GM21360 (cell line): Measurements from ENCODE around the gene OSTF1.

Source experiments
- ATAC-seq: cut with Tn5 transposase; IDR thresholded peaks from one replicate; pipeline ENCODE4 v1.9.1; 2021; ENCODE audit warnings: mild to moderate bottlenecking, moderate library complexity; ENCODE audit not compliant: unreplicated experiment

The OSTF1 gene

GRCh38 chr9:75161116-75161857, 73.0 kb downstream of the OSTF1 start:
- no peak for ATAC-seq

GRCh38 chr9:75163764-75164163, 75.5 kb downstream of the OSTF1 start:
- no peak for ATAC-seq

- no peak for ATAC-seq
Measured at GRCh38 chr9:75164573-75164972, 76.3 kb downstream of the OSTF1 start.

DNA sequence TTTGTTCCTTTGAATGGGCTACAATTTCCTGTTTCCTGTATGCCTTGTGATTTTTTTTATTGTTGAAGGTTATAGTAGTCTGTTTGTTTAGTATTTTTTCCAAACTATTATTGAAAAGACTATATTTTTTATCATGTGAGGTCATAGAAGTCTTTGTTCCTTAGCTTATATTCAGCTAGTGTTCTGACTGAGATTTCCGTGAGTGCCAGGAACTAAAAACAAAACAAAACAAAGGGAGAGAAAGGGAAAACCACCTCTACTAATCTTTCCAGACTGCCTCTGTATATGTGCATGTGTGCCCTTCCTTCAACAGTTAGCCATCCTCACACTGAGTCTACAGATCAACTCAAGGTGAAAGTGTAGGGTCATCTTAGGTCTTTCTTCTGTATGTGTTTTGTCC, 79.0 kb downstream of the OSTF1 start:
- no peak for ATAC-seq

DNA sequence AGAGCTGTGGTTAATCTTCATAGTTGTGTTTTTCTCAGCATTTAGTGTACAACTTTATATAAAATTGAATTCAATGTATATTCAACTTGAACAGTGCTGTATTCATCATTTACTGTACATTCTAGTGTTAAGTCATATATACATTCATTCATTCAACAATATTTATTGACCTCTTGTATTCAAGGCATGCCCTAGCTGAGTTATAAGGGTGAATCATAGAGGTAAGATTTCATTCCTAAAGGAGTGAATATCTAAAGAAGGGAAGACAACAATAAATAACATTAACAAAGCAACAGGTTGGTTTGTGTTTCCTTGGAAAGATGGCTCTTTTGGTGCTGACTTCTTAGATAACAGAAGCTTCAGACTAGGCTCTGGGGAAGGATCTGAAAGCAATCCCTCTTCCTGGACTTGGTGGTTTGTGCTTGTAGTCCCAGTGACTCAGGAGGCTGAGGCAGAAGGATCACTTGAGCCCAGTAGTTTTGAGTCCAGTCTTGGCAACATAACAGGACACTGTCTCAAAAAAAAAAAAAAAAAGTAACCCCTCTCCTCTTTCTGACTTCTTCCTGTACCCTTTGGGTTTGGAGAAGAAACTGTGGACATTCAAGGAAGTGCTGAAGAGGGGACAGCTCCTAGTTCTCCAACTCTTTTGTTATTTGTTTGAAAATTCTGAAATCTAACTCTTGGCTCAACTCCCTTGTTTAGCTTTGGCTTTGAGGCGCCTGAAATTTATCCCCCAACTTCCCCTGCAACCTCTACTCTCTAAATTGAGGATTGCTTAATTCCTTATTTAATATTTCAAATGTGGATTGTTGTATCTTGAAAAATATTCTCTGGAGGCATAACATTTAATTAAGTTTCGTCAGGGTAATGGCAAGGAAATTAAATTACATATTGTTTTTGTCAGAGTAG, 80.2 kb downstream of the OSTF1 start:
- no peak for ATAC-seq

GRCh38 chr9:75169623-75170022, 81.3 kb downstream of the OSTF1 start:
- no peak for ATAC-seq

DNA sequence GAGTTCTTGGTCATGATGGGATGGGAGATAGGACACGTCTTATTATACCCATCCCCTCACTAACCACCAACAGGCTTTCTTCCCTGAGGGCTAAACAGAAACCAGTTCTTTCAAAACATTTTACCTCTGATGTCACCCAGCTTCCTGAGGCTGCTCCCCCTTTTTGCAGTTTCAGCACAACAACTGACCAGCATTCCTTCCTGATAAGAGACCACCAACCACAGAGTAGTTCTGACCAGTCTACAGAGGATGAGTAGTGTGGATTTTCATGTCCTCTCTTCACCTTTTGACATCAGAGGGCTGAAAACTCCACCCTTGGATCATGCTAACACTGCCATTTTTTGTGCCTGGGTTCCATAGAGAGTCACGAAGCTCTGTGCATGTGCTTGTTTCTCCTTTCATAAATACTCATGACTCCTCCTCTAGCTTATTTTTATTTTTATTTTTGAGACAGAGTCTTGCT, 82.6 kb downstream of the OSTF1 start:
- ATAC-seq, result no peak

DNA sequence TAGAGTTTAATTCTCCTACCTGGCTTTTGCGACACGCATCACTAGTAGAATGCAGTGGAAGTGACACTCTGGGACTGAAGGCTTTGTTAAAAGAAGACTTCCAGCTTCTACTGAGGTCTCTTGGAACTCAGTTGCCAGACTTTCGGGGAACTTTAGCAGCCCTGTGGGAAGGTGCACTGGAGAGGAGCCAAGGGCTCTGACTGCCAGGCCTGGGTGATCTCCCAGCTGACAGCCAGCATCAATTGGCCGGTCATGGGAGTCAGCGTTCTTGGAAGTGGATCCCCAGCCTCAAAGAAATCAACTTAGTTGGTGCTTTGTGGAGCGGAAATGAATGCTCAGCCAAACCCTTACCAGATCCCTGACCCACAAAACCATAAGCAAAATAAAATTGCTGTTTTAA, 87.1 kb downstream of the OSTF1 start:
- ATAC-seq, result no peak

- no peak for ATAC-seq
Measured at GRCh38 chr9:75176037-75176436, 87.7 kb downstream of the OSTF1 start.

DNA sequence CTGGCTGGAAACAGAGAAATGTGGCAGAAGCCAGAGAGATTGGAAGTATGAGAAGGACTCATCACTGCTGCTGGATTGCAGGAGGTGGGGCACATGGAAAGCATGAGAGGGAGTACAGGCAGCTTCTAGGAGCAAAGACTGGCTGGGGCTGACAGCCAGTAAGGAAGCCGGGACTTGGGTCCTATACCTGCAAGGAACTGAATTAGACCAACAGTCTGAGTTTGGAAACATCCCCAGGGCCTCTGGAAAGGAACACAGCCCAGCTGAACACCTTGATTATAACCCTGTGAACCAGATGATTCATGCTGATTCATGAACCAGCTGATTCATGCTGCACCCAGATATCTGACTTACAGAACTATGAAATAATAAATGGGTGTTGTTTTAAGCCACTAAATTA, 93.4 kb downstream of the OSTF1 start:
- ATAC-seq, result no peak

DNA sequence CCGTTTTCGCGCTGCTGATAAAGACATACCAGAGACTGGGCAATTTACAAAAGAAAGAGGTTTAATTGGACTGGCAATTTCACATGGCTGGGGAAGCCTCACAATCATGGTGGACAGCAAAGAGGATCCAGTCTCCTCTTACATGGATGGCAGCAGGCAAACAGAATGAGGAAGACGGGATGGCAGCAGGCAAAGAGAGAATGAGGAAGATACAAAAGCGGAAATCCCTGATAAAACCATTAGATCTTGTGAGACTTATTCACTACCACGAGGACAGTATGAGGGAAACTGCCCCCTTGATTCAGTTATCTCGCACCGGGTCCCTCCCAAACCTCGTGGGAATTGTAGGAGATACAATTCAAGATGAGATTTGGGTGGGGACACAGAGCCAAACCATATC, 95.0 kb downstream of the OSTF1 start:
- no peak for ATAC-seq

DNA sequence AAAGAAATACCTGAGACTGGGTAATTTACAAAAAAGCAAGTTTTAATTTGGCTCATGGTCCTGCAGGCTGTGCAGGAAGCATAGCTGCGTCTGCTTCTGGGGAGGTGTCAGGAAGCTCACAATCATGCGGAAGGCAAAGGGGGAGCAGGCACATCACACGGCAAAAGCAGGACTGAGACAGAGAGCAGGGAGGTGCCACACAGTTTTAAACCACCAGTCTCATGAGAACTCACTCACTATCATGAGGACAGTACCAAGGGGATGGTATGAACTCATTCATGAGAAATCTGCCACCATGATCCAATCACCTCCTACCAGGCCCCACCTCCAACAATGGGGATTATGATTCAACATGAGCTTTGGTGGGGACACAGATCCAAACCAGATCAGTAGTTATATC, 96.2 kb downstream of the OSTF1 start:
- peak; percentile 47 for ATAC-seq

DNA sequence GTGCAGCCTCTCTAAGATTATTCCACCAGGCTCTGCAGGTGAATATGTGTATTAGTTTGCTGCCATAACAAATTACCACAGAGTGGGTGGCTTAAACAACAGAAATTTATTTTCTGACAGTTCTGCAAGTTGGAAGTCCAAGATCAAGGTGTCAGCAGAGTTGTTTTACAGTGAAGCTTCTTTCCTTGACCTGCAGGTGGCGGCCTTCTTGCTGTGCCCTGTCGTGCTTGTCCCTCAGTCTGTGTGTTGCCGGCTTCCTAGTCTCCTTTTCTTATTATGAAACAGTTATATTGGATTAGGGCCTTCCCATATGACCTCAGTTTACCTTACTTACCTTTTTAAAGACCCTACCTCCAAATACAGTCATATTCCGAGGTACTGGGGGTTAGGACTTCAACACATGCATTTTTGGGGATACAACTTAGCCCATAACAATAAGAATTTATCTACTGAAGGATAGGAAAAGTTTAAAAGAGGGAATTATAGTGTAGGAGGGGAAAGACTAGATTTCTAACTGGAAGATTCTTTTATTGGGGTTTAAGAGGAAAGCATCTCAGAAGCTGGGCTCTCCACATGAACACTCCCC, 97.4 kb downstream of the OSTF1 start:
- ATAC-seq, result peak; percentile 84

GRCh38 chr9:75186767-75187380, 98.6 kb downstream of the OSTF1 start:
- no peak for ATAC-seq

DNA sequence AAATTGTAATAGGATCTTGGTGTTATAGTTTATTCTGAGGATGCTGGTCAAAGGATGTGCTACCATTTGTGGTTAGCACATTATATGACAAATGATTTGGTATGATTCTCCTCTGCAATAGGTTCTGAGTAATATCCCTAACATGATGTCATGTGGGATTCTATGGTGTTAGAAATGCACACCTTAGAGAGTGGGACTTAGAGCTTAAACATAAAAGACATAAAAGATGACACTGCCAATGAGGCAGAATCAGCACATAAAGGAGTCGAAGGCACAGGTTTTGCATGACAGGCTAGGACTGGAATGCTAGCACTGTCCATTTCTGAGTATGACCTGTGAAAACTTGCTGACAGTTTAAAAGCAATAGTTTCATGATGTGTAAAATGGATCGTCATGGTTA, 100.4 kb downstream of the OSTF1 start:
- ATAC-seq, result no peak

GRCh38 chr9:75190762-75191161, 102.4 kb downstream of the OSTF1 start:
- no peak for ATAC-seq
